A673 (cell line): ENCODE measurements around the gene AFG1L. TPM values are rescaled to one million over a fixed set of nuclear protein-coding genes. Genes with fewer than 3 reads are reported as not detected.
"Not testable (repeated sequence)": the region's sequence is repeated elsewhere in the genome, so short reads cannot be mapped to it uniquely, and the experiment has no call there.

ENCODE experiments used
- BruUV-seq: library from RNA; stranded (reverse); fragments of 400-500 nt; replicated peaks from 2 replicates; lab custom pipeline; 2021; lab: Mats Ljungman, UMichigan
- CTCF ChIA-PET: fragments of 300-600 bp; sonication (Branson Sonifier 250); formaldehyde crosslinking; loops from one replicate; lab custom pipeline; 2022; ENCODE audit warnings: antibody characterized with exemption; lab: Charles Lee
- POLR2A ChIA-PET: fragments of 300-600 bp; sonication (Branson Sonifier 250); formaldehyde crosslinking; loops from one replicate; lab custom pipeline; 2022; ENCODE audit warnings: antibody characterized with exemption; ENCODE audit not compliant: low non-redundant PET; lab: Charles Lee
- DNase-seq: peaks from one replicate; pipeline ENCODE4 v3.0.0-alpha.2; 2015; ENCODE audit warnings: low spot score
- H3K27ac ChIP-seq: fragments of 200-600 bp; sonication (generic); 2 replicates; pipeline ENCODE4 v1.5.1; 2016; ENCODE audit warnings: mixed run types, low read depth, mild to moderate bottlenecking, mixed read lengths, antibody characterized with exemption, low read length; ENCODE audit not compliant: poor library complexity, severe bottlenecking
- H3K27me3 ChIP-seq: fragments of 200-600 bp; sonication (generic); replicated peaks from 2 replicates; pipeline ENCODE4 v1.6.1; 2017; ENCODE audit warnings: mixed run types, low read depth, mild to moderate bottlenecking, mixed read lengths, antibody characterized with exemption, low read length; ENCODE audit not compliant: insufficient read depth, poor library complexity
- H3K36me3 ChIP-seq: fragments of 200-600 bp; sonication (generic); 2 replicates; pipeline ENCODE4 v1.6.1; 2016; ENCODE audit warnings: mixed run types, mild to moderate bottlenecking, mixed read lengths, antibody characterized with exemption, low read length; ENCODE audit not compliant: insufficient read depth, poor library complexity, severe bottlenecking
- H3K4me1 ChIP-seq: fragments of 200-600 bp; sonication (generic); 2 replicates; pipeline ENCODE4 v1.6.1; 2017; ENCODE audit warnings: mixed run types, mild to moderate bottlenecking, mixed read lengths, antibody characterized with exemption, low read length; ENCODE audit not compliant: insufficient read depth, poor library complexity, severe bottlenecking
- H3K4me3 ChIP-seq: fragments of 200-600 bp; sonication (generic); 2 replicates; pipeline ENCODE4 v1.5.1; 2016; ENCODE audit warnings: low read depth, mixed run types, mild to moderate bottlenecking, mixed read lengths, low read length; ENCODE audit not compliant: poor library complexity, severe bottlenecking
- H3K9me3 ChIP-seq: fragments of 200-600 bp; sonication (generic); 2 replicates; pipeline ENCODE4 v1.6.1; 2016; ENCODE audit warnings: mixed run types, low read depth, mild to moderate bottlenecking, mixed read lengths, antibody characterized with exemption, low read length; ENCODE audit not compliant: poor library complexity, severe bottlenecking
- CTCF ChIP-seq: fragments of 300-800, 200-600 bp; sonication (generic); conservative IDR thresholded peaks from 2 replicates; pipeline ENCODE4 v1.5.1; 2017; ENCODE audit warnings: low read depth, mild to moderate bottlenecking, antibody characterized with exemption, low read length, moderate library complexity, mixed read lengths
- EZH2 ChIP-seq: fragments of 200-600 bp; sonication (generic); IDR thresholded peaks from 2 replicates; pipeline ENCODE4 v1.6.1; 2017; ENCODE audit warnings: borderline replicate concordance, low read depth, mild to moderate bottlenecking, mixed read lengths, antibody characterized with exemption, low read length; ENCODE audit not compliant: poor library complexity, severe bottlenecking
- intact Hi-C: fragments of 100-400 bp; cut with micrococcal nuclease; formaldehyde crosslinking; loops from one replicate; pipeline ENCODE4 v1.10.0; 2022; ENCODE audit not compliant: unreplicated experiment
- total RNA-seq: library from RNA; stranded (reverse); gene quantifications from 2 replicates; pipeline ENCODE4 v1.2.3, GENCODE V29; 2021

The AFG1L gene
- total RNA-seq, 1 experiment from 2014 or later: 7.5 TPM

- no peak for DNase-seq
- intact Hi-C loops: no loop called here
- CTCF ChIA-PET: no interaction called here
- no peaks in the 10 kb centered on the region for H3K36me3 ChIP-seq
- POLR2A ChIA-PET: no interaction called here
- H3K27me3 ChIP-seq: no peaks in the 10 kb centered on the region
- no peak overlapping the region for H3K4me3 ChIP-seq
- no peaks in the 10 kb centered on the region for H3K9me3 ChIP-seq
- no peak for TF ChIP-seq EZH2
- TF ChIP-seq CTCF: no peak
- BruUV-seq: no TSS peak
- H3K4me1 ChIP-seq: no peaks in the 10 kb centered on the region
- no peak overlapping the region for H3K27ac ChIP-seq
Measured at GRCh38 chr6:108323710-108324466, 29.0 kb downstream of the AFG1L start.

- DNase-seq, POLR2A ChIA-PET, BruUV-seq, H3K4me3 ChIP-seq, H3K9me3 ChIP-seq, intact Hi-C loops, H3K27me3 ChIP-seq, H3K36me3 ChIP-seq, H3K27ac ChIP-seq, H3K4me1 ChIP-seq: not testable (repeated sequence)
- CTCF ChIA-PET: interaction anchor here (0.7 kb wide), 1 partner anchor 144 kb away, joined by 8 read pairs; no protein-coding TSS in a partner anchor
Measured at GRCh38 chr6:108330221-108330785, 35.4 kb downstream of the AFG1L start.

- H3K4me3 ChIP-seq: no peak overlapping the region
- POLR2A ChIA-PET: no interaction called here
- DNase-seq: no peak
- no peaks in the 10 kb centered on the region for H3K27me3 ChIP-seq
- no TSS peak for BruUV-seq
- H3K27ac ChIP-seq: no peak overlapping the region
- CTCF ChIA-PET: no interaction called here
- no peak for TF ChIP-seq CTCF
- TF ChIP-seq EZH2: no peak
- H3K36me3 ChIP-seq: no peaks in the 10 kb centered on the region
- no peaks in the 10 kb centered on the region for H3K9me3 ChIP-seq
- no peaks in the 10 kb centered on the region for H3K4me1 ChIP-seq
- intact Hi-C loops: no loop called here
Measured at GRCh38 chr6:108330806-108331205, 36.0 kb downstream of the AFG1L start.
